HG03108 (cell line): ENCODE measurements around the gene LIG1.
"Not testable (repeated sequence)": the region's sequence is repeated elsewhere in the genome, so short reads cannot be mapped to it uniquely, and the experiment has no call there.

Experiments
- ATAC-seq: cut with Tn5 transposase; IDR thresholded peaks from one replicate; pipeline ENCODE4 v1.9.1; 2021; ENCODE audit warnings: moderate library complexity; ENCODE audit not compliant: unreplicated experiment

The LIG1 gene

GRCh38 chr19:48122421-48122820 lies 47.7 kb downstream of the LIG1 start:
- ATAC-seq: no peak

GRCh38 chr19:48121909-48122371 lies 48.2 kb downstream of the LIG1 start:
- ATAC-seq: no peak

GRCh38 chr19:48121066-48121465 lies 49.1 kb downstream of the LIG1 start:
- ATAC-seq: no peak

GRCh38 chr19:48120505-48120904 lies 49.6 kb downstream of the LIG1 start:
- ATAC-seq: no peak

- ATAC-seq: no peak
Observed at GRCh38 chr19:48118131-48118517, 52.0 kb downstream of the LIG1 start.

GRCh38 chr19:48117515-48118130 lies 52.5 kb downstream of the LIG1 start:
- ATAC-seq: no peak

GRCh38 chr19:48113190-48113917 lies 56.8 kb downstream of the LIG1 start:
- no peak for ATAC-seq

- no peak for ATAC-seq
Observed at GRCh38 chr19:48111280-48111679, 58.9 kb downstream of the LIG1 start.

- ATAC-seq: peak; percentile 42
Observed at GRCh38 chr19:48110350-48110966, 59.7 kb downstream of the LIG1 start, which contains the start of gene PLA2G4C. TSS of gene PLA2G4C (minus strand) at chr19:48110817. CDS start at chr19:48106529, 4,288 bp downstream.

- no peak for ATAC-seq
Observed at GRCh38 chr19:48108997-48109782, 61.0 kb downstream of the LIG1 start.

GRCh38 chr19:48103922-48104321 lies 66.2 kb downstream of the LIG1 start:
- no peak for ATAC-seq

- ATAC-seq: no peak
Observed at GRCh38 chr19:48102870-48103751, 67.0 kb downstream of the LIG1 start.

GRCh38 chr19:48095612-48096175 lies 74.5 kb downstream of the LIG1 start:
- ATAC-seq: no peak

- ATAC-seq: no peak
Observed at GRCh38 chr19:48094855-48095203, 75.3 kb downstream of the LIG1 start.

GRCh38 chr19:48094129-48094854 lies 75.9 kb downstream of the LIG1 start:
- ATAC-seq: no peak

GRCh38 chr19:48091111-48091718 lies 78.9 kb downstream of the LIG1 start:
- ATAC-seq: not testable (repeated sequence)

GRCh38 chr19:48090281-48090802 lies 79.8 kb downstream of the LIG1 start:
- no peak for ATAC-seq

GRCh38 chr19:48088991-48089390 lies 81.2 kb downstream of the LIG1 start:
- ATAC-seq: not testable (repeated sequence)
